Measurements from ENCODE around the gene TEKT2.
A peak's percentile ranks its signal among the peaks of the same experiment; 100 is the strongest.

TEKT2 gene

GRCh38 chr1:36108314-36108713 lies 24.4 kb downstream of the TEKT2 start:
- TF ChIP-seq, protein P1, sequence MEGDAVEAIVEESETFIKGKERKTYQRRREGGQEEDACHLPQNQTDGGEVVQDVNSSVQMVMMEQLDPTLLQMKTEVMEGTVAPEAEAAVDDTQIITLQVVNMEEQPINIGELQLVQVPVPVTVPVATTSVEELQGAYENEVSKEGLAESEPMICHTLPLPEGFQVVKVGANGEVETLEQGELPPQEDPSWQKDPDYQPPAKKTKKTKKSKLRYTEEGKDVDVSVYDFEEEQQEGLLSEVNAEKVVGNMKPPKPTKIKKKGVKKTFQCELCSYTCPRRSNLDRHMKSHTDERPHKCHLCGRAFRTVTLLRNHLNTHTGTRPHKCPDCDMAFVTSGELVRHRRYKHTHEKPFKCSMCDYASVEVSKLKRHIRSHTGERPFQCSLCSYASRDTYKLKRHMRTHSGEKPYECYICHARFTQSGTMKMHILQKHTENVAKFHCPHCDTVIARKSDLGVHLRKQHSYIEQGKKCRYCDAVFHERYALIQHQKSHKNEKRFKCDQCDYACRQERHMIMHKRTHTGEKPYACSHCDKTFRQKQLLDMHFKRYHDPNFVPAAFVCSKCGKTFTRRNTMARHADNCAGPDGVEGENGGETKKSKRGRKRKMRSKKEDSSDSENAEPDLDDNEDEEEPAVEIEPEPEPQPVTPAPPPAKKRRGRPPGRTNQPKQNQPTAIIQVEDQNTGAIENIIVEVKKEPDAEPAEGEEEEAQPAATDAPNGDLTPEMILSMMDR (IDR thresholded peaks at IDR 0.05; ENCODE audit: low read depth, low read length, missing control alignments): no peak
- in situ Hi-C loops (cut with HindIII; ENCODE audit: low sequenced_read_pairs): no loop called here
- H3K4me3 ChIP-seq (ENCODE audit: low read depth, low read length): no peak overlapping the region
- DNase-seq (ENCODE audit: low read depth): no peak

DNA sequence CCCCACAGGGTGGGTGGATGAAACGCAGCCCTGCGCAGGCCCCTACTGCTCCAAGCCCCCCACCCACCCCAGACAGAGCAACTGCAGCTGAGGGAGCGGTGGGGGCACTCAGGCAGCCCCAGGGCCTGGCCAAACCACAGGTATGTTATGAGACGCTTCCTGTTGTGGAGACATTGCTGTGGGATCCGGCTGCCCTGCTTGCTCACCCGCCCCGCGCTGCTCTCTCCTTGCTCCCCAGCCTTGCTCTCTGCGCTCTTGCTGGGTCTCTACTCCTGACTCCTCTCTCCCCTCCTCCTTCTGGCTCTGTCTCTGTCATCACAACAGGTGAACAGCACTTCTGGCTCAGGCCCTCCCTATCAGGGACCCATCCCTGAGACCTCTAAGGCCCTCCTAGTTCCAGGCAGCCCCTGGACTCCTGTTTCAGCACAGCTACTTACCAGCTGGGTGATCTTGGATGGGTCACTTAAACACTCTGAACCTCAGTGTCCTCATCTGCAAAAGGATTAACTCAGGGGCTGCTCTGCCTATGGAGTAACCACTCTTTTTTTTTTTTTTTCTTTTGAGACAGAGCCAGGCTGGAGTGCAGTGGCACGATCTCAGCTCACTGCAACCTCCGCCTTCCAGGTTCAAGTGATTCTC lies 25.3 kb downstream of the TEKT2 start:
- DNase-seq (ENCODE audit: low read depth): peak; percentile 66
- no peak overlapping the region for H3K4me3 ChIP-seq (ENCODE audit: low read depth, low read length)
- in situ Hi-C loops (cut with HindIII; ENCODE audit: low sequenced_read_pairs): no loop called here
- TF ChIP-seq, protein P1 (IDR thresholded peaks at IDR 0.05; ENCODE audit: low read depth, low read length, missing control alignments): no peak

- TF ChIP-seq, protein P1 (IDR thresholded peaks at IDR 0.05; ENCODE audit: low read depth, low read length, missing control alignments): no peak
- in situ Hi-C loops (cut with HindIII; ENCODE audit: low sequenced_read_pairs): no loop called here
- no peak overlapping the region for H3K4me3 ChIP-seq (ENCODE audit: low read depth, low read length)
- no peak for DNase-seq (ENCODE audit: low read depth)
Measured at GRCh38 chr1:36111151-36111550, 27.3 kb downstream of the TEKT2 start.

DNA sequence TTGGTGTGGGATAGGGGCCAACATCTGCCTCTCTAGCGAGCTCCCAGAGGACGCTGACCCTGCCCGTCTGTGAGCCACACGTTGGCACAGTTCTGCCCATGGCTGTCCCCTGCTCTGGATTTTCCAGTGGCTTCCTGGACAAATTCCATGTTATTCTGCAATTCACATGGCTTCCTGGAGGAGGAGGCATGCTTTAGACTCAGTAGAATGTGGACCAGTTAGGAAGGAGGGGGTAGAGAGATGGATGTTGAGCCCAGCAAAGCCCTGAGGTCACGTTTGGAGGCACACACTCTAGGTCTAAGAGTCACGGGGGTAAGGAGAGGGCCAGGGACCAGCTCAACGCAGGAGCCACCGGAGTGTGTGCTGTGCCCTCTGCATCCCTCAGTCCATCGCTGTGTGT lies 28.9 kb downstream of the TEKT2 start:
- in situ Hi-C loops (cut with HindIII; ENCODE audit: low sequenced_read_pairs): no loop called here
- TF ChIP-seq, protein P1 (IDR thresholded peaks at IDR 0.05; ENCODE audit: low read depth, low read length, missing control alignments): no peak
- no peak overlapping the region for H3K4me3 ChIP-seq (ENCODE audit: low read depth, low read length)
- no peak for DNase-seq (ENCODE audit: low read depth)

GRCh38 chr1:36114371-36114770 lies 30.5 kb downstream of the TEKT2 start:
- TF ChIP-seq, protein P1 (IDR thresholded peaks at IDR 0.05; ENCODE audit: low read depth, low read length, missing control alignments): no peak
- in situ Hi-C loops (cut with HindIII; ENCODE audit: low sequenced_read_pairs): no loop called here
- H3K4me3 ChIP-seq (ENCODE audit: low read depth, low read length): no peak overlapping the region
- no peak for DNase-seq (ENCODE audit: low read depth)

- in situ Hi-C loops (cut with HindIII; ENCODE audit: low sequenced_read_pairs): no loop called here
- no peak overlapping the region for H3K4me3 ChIP-seq (ENCODE audit: low read depth, low read length)
- TF ChIP-seq, protein P1 (IDR thresholded peaks at IDR 0.05; ENCODE audit: low read depth, low read length, missing control alignments): no peak
- DNase-seq (ENCODE audit: low read depth): peak; percentile 80
Measured at GRCh38 chr1:36115200-36115669, 31.3 kb downstream of the TEKT2 start.
